GM12872 (cell line): ENCODE results near the gene SRC.

Source experiments
- CTCF ChIP-seq: IDR thresholded peaks from 3 replicates; pipeline ENCODE4 v1.5.1; 2011; ENCODE audit warnings: low read depth, mild to moderate bottlenecking, low read length, moderate library complexity; ENCODE audit not compliant: insufficient read depth

The SRC gene

GRCh38 chr20:37425103-37425625 is 79.2 kb downstream of the SRC start:
- no peak for TF ChIP-seq CTCF

GRCh38 chr20:37426106-37426505 is 80.2 kb downstream of the SRC start:
- TF ChIP-seq CTCF, result no peak

GRCh38 chr20:37426978-37427377 is 81.0 kb downstream of the SRC start:
- TF ChIP-seq CTCF, result no peak

- TF ChIP-seq CTCF, result no peak
These were observed 84.1 kb downstream of the SRC start for GRCh38 chr20:37430044-37430443.

GRCh38 chr20:37430778-37431460 is 85.0 kb downstream of the SRC start:
- TF ChIP-seq CTCF, result no peak

GRCh38 chr20:37431786-37432185 is 85.8 kb downstream of the SRC start:
- no peak for TF ChIP-seq CTCF

- TF ChIP-seq CTCF, result no peak
These were observed 86.7 kb downstream of the SRC start for GRCh38 chr20:37432606-37433005.
